Measurements from ENCODE around the gene BCL7A. TPM values are rescaled to one million over a fixed set of nuclear protein-coding genes. Genes with fewer than 3 reads are reported as not detected.

The BCL7A gene
- total and polyA plus RNA-seq, 2 experiments from 2014 or later, result 12.7 to 14.9 TPM

- H3K27ac Mint-ChIP-seq, result no peak overlapping the region
Observed at GRCh38 chr12:122029620-122030423, 8.1 kb downstream of the BCL7A start.

GRCh38 chr12:122030424-122031035 lies 8.8 kb downstream of the BCL7A start:
- DNase-seq (ENCODE audit: low spot score), result no peak
- H3K9me3 Mint-ChIP-seq, result no peaks in the 10 kb centered on the region
- H3K9me2 ChIP-seq (ENCODE audit: insufficient read depth), result no peaks in the 10 kb centered on the region
- H3K36me3 ChIP-seq (ENCODE audit: insufficient read depth), result no peaks in the 10 kb centered on the region
- H3K4me2 ChIP-seq, result no peak overlapping the region
- H3K27ac ChIP-seq (ENCODE audit: low read depth), result no peak overlapping the region
- ATAC-seq, result no peak
- H2AFZ ChIP-seq, result no peak overlapping the region
- H3K36me3 Mint-ChIP-seq (ENCODE audit: low read depth), result peaks cover 8% of the 10 kb centered on the region
- peaks cover 15% of the 10 kb centered on the region for H4K20me1 ChIP-seq (replicated peaks; ENCODE audit: insufficient read depth)
- H3K4me3 Mint-ChIP-seq, result no peak overlapping the region
- H3K4me3 ChIP-seq, result no peak overlapping the region
- H3K27ac Mint-ChIP-seq, result no peak overlapping the region
- no peaks in the 10 kb centered on the region; the same call in 1 of the 2 replicates for H3K4me1 ChIP-seq (ENCODE audit: insufficient read depth)
- peaks cover 15% of the 10 kb centered on the region for H3K27me3 Mint-ChIP-seq (ENCODE audit: insufficient read depth, low read depth, poor library complexity)
- peaks cover 24% of the 10 kb centered on the region for H3K4me1 Mint-ChIP-seq
- no peaks in the 10 kb centered on the region for H3K27me3 ChIP-seq (ENCODE audit: insufficient read depth)
- H3F3A ChIP-seq (replicated peaks; ENCODE audit: low read depth), result peaks cover 4% of the 10 kb centered on the region; the same call in 1 of the 2 replicates
- H3K79me2 ChIP-seq (replicated peaks; ENCODE audit: insufficient read depth), result peaks cover 41% of the 10 kb centered on the region
- TF ChIP-seq POLR2AphosphoS5 (IDR thresholded peaks at IDR 0.05; ENCODE audit: low read depth) (no peak), STAT1 (IDR thresholded peaks at IDR 0.05; ENCODE audit: unreplicated experiment) (no peak), ZNF331 (CRISPR knock-in tag; IDR thresholded peaks at IDR 0.05; ENCODE audit: low read depth) (no peak), EZH2phosphoT487 (IDR thresholded peaks at IDR 0.05; ENCODE audit: unreplicated experiment) (no peak), CREB1 (CRISPR knock-in tag; IDR thresholded peaks at IDR 0.05; ENCODE audit: low read depth) (no peak), JUNB (IDR thresholded peaks at IDR 0.05; ENCODE audit: unreplicated experiment) (no peak), ETS1 (IDR thresholded peaks at IDR 0.05) (no peak), NANOG (IDR thresholded peaks at IDR 0.05; ENCODE audit: borderline replicate concordance) (no peak), REST (IDR thresholded peaks at IDR 0.05; ENCODE audit: unreplicated experiment) (no peak)

More at GRCh38 chr12:122029620-122030423, 8.1 kb downstream of the BCL7A start:
- Histone ChIP-seq H3K4me1 (ENCODE audit: insufficient read depth) (no peaks in the 10 kb centered on the region; the same call in 1 of the 2 replicates), H3F3A (replicated peaks; ENCODE audit: low read depth) (peaks cover 4% of the 10 kb centered on the region; the same call in 1 of the 2 replicates), H2AFZ (no peak overlapping the region), H3K9me2 (ENCODE audit: insufficient read depth) (no peaks in the 10 kb centered on the region), H4K20me1 (replicated peaks; ENCODE audit: insufficient read depth) (peaks cover 15% of the 10 kb centered on the region), H3K79me2 (replicated peaks; ENCODE audit: insufficient read depth) (peaks cover 49% of the 10 kb centered on the region), H3K4me3 (no peak overlapping the region), H3K36me3 (ENCODE audit: insufficient read depth) (no peaks in the 10 kb centered on the region), H3K27me3 (ENCODE audit: insufficient read depth) (no peaks in the 10 kb centered on the region), H3K27ac (ENCODE audit: low read depth) (no peak overlapping the region), H3K4me2 (no peak overlapping the region)
- DNase-seq (ENCODE audit: low spot score), result no peak
- H3K27me3 Mint-ChIP-seq (ENCODE audit: insufficient read depth, low read depth, poor library complexity), result peaks cover 15% of the 10 kb centered on the region
- H3K9me3 Mint-ChIP-seq, result no peaks in the 10 kb centered on the region
- H3K4me1 Mint-ChIP-seq, result peaks cover 24% of the 10 kb centered on the region
- peaks cover 3% of the 10 kb centered on the region; the same call in 1 of the 3 replicates for H3K36me3 Mint-ChIP-seq (ENCODE audit: low read depth)
- no peak for ATAC-seq
- TF ChIP-seq EZH2 (IDR thresholded peaks at IDR 0.05; ENCODE audit: low read depth, unreplicated experiment) (no peak), CREB1 (CRISPR knock-in tag; IDR thresholded peaks at IDR 0.05; ENCODE audit: low read depth) (no peak), ZNF331 (CRISPR knock-in tag; IDR thresholded peaks at IDR 0.05; ENCODE audit: low read depth) (no peak)
- H3K4me3 Mint-ChIP-seq, result no peak overlapping the region
